Mesodermal cell (in vitro differentiated cells): Measurements from ENCODE around the gene CCDC187.

ENCODE experiments used
- H3K27ac ChIP-seq: 2 replicates; pipeline ENCODE4 v1.7.0; 2013; ENCODE audit warnings: mild to moderate bottlenecking, low read depth, low read length, moderate library complexity; ENCODE audit not compliant: severe bottlenecking
- H3K36me3 ChIP-seq: 2 replicates; pipeline ENCODE4 v1.7.1; 2013; ENCODE audit warnings: mild to moderate bottlenecking, low read length, moderate library complexity; ENCODE audit not compliant: control insufficient read depth, insufficient read depth
- H3K4me1 ChIP-seq: one replicate; pipeline ENCODE4 v1.7.1; 2013; ENCODE audit warnings: mild to moderate bottlenecking, low read length; ENCODE audit not compliant: insufficient read depth, control insufficient read depth, poor library complexity, severe bottlenecking
- H3K4me3 ChIP-seq: 2 replicates; pipeline ENCODE4 v1.7.0; 2013; ENCODE audit warnings: low read length, control low read depth, mild to moderate bottlenecking; ENCODE audit not compliant: insufficient read depth, poor library complexity, severe bottlenecking; ENCODE audit errors: extremely low read depth
- H3K9me3 ChIP-seq: 2 replicates; pipeline ENCODE4 v1.7.1; 2013; ENCODE audit warnings: mild to moderate bottlenecking, low read length, moderate library complexity; ENCODE audit not compliant: control insufficient read depth
- WGBS, 2 experiments: methylation state at CpG; one replicate each; pipeline ENCODE4 v1.1.5; 2013; ENCODE audit warnings: missing lambda C conversion rate in 2 of 2; ENCODE audit not compliant: insufficient coverage in 2 of 2; 5-methylcytosine and 5-hydroxymethylcytosine counted together

The CCDC187 gene

GRCh38 chr9:136318776-136319241, 14.9 kb upstream of the CCDC187 start:
- no peak overlapping the region for H3K27ac ChIP-seq
- no peak overlapping the region for H3K4me3 ChIP-seq
- H3K9me3 ChIP-seq, result peaks cover 19% of the 10 kb centered on the region
- 96 to 97% methylated on average over 13 to 16 of the region's 16 CpGs for WGBS, 2 experiments
- no peaks in the 10 kb centered on the region for H3K4me1 ChIP-seq
- H3K36me3 ChIP-seq, result no peaks in the 10 kb centered on the region

DNA sequence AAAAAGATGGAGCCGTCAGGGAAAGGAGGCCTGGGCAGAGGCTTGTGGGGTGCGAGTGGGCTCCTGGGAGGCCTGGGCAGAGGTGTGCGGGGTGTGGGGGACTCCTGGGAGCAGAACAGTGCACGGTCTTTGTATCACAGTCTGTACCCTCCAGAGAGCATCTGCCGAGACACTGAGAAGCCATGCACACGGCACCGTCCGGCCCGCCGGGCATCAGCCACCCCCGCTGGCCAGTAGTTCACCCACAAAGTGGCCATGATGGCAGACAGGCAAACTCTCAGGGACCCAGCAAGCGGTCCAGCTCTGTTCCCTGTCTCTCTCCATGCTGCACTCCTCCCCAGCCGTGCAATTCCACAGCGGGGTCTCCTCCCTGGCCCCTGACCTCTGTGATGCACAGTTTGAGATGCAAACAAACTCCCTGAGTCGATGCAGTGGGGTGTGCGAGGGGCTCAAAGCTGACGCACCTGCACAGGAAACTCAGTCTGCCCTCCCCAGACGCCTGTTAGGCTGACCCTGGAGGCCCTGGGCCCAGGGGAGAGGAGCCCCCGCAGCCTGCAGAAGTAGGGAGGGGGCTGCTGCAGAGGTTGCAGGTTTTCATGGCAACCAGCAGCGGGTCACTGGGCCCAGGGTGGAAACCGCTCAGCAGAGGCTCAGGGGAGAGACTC, 14.3 kb upstream of the CCDC187 start:
- Histone ChIP-seq H3K4me3 (no peak overlapping the region), H3K9me3 (peaks cover 19% of the 10 kb centered on the region), H3K27ac (no peak overlapping the region), H3K4me1 (no peaks in the 10 kb centered on the region), H3K36me3 (no peaks in the 10 kb centered on the region)
- WGBS, 2 experiments, result 88 to 91% methylated on average over 20 of the region's 21 CpGs

DNA sequence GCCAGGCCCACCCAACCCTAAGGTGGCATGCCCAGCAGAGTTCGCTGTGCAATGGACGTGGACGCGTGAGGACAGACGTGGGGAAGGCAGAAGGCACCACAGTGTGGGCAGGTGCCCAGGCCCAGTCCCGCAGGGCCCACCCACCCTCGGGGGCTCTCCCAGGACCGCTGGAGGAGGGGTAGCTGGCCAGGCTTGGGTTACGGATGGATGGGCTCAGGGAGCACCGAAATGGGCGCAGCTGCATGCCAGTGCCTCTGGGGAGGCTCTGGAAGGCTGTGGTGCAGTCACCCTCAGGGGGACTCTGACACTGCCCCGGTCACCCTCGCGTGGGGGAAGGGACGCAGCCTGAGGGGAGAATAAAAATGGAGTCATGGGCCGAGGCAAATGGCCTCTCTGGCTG, 13.8 kb upstream of the CCDC187 start:
- Histone ChIP-seq H3K9me3 (peaks cover 19% of the 10 kb centered on the region), H3K27ac (no peak overlapping the region), H3K4me1 (no peaks in the 10 kb centered on the region), H3K4me3 (no peak overlapping the region), H3K36me3 (no peaks in the 10 kb centered on the region)
- 84 to 91% methylated on average over 7 to 16 of the region's 16 CpGs for WGBS, 2 experiments

- no peak overlapping the region for H3K27ac ChIP-seq
- H3K36me3 ChIP-seq, result no peaks in the 10 kb centered on the region
- peaks cover 19% of the 10 kb centered on the region for H3K9me3 ChIP-seq
- H3K4me1 ChIP-seq, result no peaks in the 10 kb centered on the region
- WGBS, 2 experiments, result 91 to 97% methylated on average over 11 to 12 of the region's 13 CpGs
- no peak overlapping the region for H3K4me3 ChIP-seq
Observed at GRCh38 chr9:136316896-136317676, 13.2 kb upstream of the CCDC187 start.

DNA sequence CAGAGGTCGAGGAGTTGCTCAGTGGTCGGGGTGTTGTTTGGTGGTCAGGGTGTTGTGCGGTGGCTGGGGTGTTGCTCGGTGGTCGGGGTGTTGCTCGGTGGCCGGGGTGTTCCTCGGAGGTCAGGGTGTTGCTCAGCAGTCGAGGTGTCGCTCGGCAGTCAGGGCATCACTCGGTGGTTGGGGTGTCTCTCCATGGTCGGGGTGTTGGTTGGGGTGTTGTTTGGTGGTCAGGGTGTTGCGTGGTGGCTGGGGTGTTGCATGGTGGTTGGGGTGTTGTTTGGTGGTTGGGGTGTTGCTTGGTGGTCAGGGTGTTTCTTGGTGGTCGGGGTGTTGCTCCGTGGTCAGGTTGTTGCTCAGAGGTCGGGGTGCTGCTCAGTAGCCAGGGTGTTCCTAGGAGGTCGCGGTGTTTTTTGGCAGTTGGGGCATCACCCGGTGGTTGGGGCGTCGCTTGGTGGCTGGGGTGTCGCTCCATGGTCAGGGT, 12.4 kb upstream of the CCDC187 start:
- H3K4me1 ChIP-seq, result peaks cover 3% of the 10 kb centered on the region
- 93 to 96% methylated on average over 18 of the region's 23 CpGs for WGBS, 2 experiments
- no peak overlapping the region for H3K4me3 ChIP-seq
- no peak overlapping the region for H3K27ac ChIP-seq
- peaks cover 19% of the 10 kb centered on the region for H3K9me3 ChIP-seq
- H3K36me3 ChIP-seq, result no peaks in the 10 kb centered on the region

GRCh38 chr9:136314944-136315343, 11.1 kb upstream of the CCDC187 start:
- no peak overlapping the region for H3K4me3 ChIP-seq
- WGBS, 2 experiments, result 70 to 89% methylated on average over 3 of the region's 4 CpGs
- peaks cover 3% of the 10 kb centered on the region for H3K4me1 ChIP-seq
- H3K27ac ChIP-seq, result no peak overlapping the region
- no peaks in the 10 kb centered on the region for H3K36me3 ChIP-seq
- peaks cover 19% of the 10 kb centered on the region for H3K9me3 ChIP-seq

- Histone ChIP-seq H3K36me3 (no peaks in the 10 kb centered on the region), H3K4me1 (peaks cover 3% of the 10 kb centered on the region), H3K9me3 (peaks cover 19% of the 10 kb centered on the region), H3K4me3 (no peak overlapping the region), H3K27ac (no peak overlapping the region)
- 94 to 100% methylated on average over 1 to 2 of the region's 3 CpGs for WGBS, 2 experiments
Observed at GRCh38 chr9:136314056-136314416, 10.1 kb upstream of the CCDC187 start.

- WGBS, 2 experiments, result 90 to 92% methylated on average over 13 to 18 of the region's 18 CpGs
- Histone ChIP-seq H3K27ac (no peak overlapping the region), H3K9me3 (peaks cover 19% of the 10 kb centered on the region), H3K36me3 (no peaks in the 10 kb centered on the region), H3K4me3 (no peak overlapping the region), H3K4me1 (peaks cover 3% of the 10 kb centered on the region)
Observed at GRCh38 chr9:136313111-136314055, 9.5 kb upstream of the CCDC187 start.

DNA sequence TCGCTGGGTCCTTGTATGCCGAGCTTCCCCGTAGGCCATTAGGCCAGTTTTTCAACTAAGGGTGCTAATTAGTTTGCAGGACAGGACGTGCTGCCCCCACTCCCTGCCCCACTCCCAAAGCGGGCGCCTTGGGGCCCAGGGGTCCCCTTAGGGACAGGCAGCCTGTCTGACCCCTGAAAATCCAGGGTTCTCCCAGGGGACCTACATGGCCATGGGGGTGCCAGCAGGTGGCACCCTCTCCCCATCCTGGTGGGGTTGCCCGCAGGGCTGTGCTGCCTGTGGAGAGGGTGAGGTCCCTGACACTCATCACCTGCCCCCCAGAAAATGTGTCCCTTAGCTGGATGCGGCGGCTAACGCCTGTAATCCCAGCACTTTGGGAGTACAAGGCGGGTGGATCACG, 8.5 kb upstream of the CCDC187 start:
- WGBS, 2 experiments, result 73 to 88% methylated on average over 5 to 11 of the region's 12 CpGs
- peaks cover 3% of the 10 kb centered on the region for H3K4me1 ChIP-seq
- H3K27ac ChIP-seq, result no peak overlapping the region
- H3K36me3 ChIP-seq, result no peaks in the 10 kb centered on the region
- H3K4me3 ChIP-seq, result no peak overlapping the region
- H3K9me3 ChIP-seq, result peaks cover 19% of the 10 kb centered on the region

- H3K4me3 ChIP-seq, result no peak overlapping the region
- peaks cover 19% of the 10 kb centered on the region for H3K9me3 ChIP-seq
- WGBS, 2 experiments, result 72 to 100% methylated on average over 1 to 7 of the region's 10 CpGs
- no peaks in the 10 kb centered on the region for H3K36me3 ChIP-seq
- H3K27ac ChIP-seq, result no peak overlapping the region
- peaks cover 3% of the 10 kb centered on the region for H3K4me1 ChIP-seq
Observed at GRCh38 chr9:136312009-136312375, 8.1 kb upstream of the CCDC187 start.
